PFSK-1 (cell line): ENCODE data around the gene PRDM15.

ENCODE experiments used
- FOXP2 ChIP-seq: optimal IDR thresholded peaks from 2 replicates; pipeline ENCODE3; 2011; ENCODE audit warnings: borderline replicate concordance, control low read depth, inconsistent platforms; ENCODE audit not compliant: insufficient read depth; ENCODE audit errors: extremely low read length, extremely low read depth
- POLR2AphosphoS5 ChIP-seq: IDR thresholded peaks from 2 replicates; pipeline ENCODE4 v1.6.1; 2012; ENCODE audit warnings: low read depth, mild to moderate bottlenecking, control low read depth, low read length, moderate library complexity
- REST ChIP-seq, 2 experiments: IDR thresholded peaks; 2 replicates each; pipeline versions ENCODE4 v1.6.1 to v1.8.0; 2011 to 2012; ENCODE audit warnings: low read depth in 2 of 2, low read length in 2 of 2, control low read depth in 1 of 2, inconsistent platforms in 1 of 2, mild to moderate bottlenecking in 1 of 2, moderate library complexity in 1 of 2; ENCODE audit not compliant: insufficient read depth in 1 of 2
- SIN3A ChIP-seq: IDR thresholded peaks from 2 replicates; pipeline ENCODE4 v1.6.1; 2012; ENCODE audit warnings: mild to moderate bottlenecking, low read length, moderate library complexity, borderline replicate concordance; ENCODE audit not compliant: insufficient read depth
- TAF1 ChIP-seq: IDR thresholded peaks from 2 replicates; pipeline ENCODE4 v1.6.1; 2012; ENCODE audit warnings: low read length, control low read depth, borderline replicate concordance; ENCODE audit not compliant: insufficient read depth

The PRDM15 gene

GRCh38 chr21:41834252-41834925, 44.8 kb downstream of the PRDM15 start:
- TF ChIP-seq TAF1 (no peak), REST (IDR thresholded peaks at IDR 0.05; ENCODE audit: insufficient read depth in 1 of 2, low read depth in 2 of 2, low read length in 2 of 2) (no peak), FOXP2 (no peak), SIN3A (no peak), POLR2AphosphoS5 (no peak)

- TF ChIP-seq POLR2AphosphoS5 (no peak), SIN3A (no peak), REST (IDR thresholded peaks at IDR 0.05; ENCODE audit: insufficient read depth in 1 of 2, low read depth in 2 of 2, low read length in 2 of 2) (no peak), FOXP2 (no peak), TAF1 (no peak)
These were observed 45.5 kb downstream of the PRDM15 start for GRCh38 chr21:41833497-41834115.

GRCh38 chr21:41832596-41833496, 46.3 kb downstream of the PRDM15 start:
- no peak for TF ChIP-seq SIN3A
- no peak for TF ChIP-seq REST (IDR thresholded peaks at IDR 0.05; ENCODE audit: insufficient read depth in 1 of 2, low read depth in 2 of 2, low read length in 2 of 2)
- TF ChIP-seq POLR2AphosphoS5, result no peak
- no peak for TF ChIP-seq FOXP2
- TF ChIP-seq TAF1, result no peak

- TF ChIP-seq POLR2AphosphoS5 (no peak), FOXP2 (no peak), SIN3A (no peak), TAF1 (no peak), REST (IDR thresholded peaks at IDR 0.05; ENCODE audit: insufficient read depth in 1 of 2, low read depth in 2 of 2, low read length in 2 of 2) (no peak)
These were observed 47.1 kb downstream of the PRDM15 start for GRCh38 chr21:41831866-41832595.
